Smooth muscle cell (in vitro differentiated cells): ENCODE results near the gene CCR6. TPM values are rescaled to one million over a fixed set of nuclear protein-coding genes. Genes with fewer than 3 reads are reported as not detected.
"Not testable (repeated sequence)": the region's sequence is repeated elsewhere in the genome, so short reads cannot be mapped to it uniquely, and the experiment has no call there.

Experiments
- DNase-seq: peaks from one replicate; lab custom pipeline; 2025; ENCODE audit not compliant: unreplicated experiment; lab: John Stamatoyannopoulos, UW
- H2AFZ ChIP-seq: fragments of 200-600 bp; sonication (generic); 2 replicates; pipeline ENCODE4 v1.6.0; 2016; ENCODE audit warnings: antibody characterized with exemption, low read depth, mild to moderate bottlenecking
- H3F3A ChIP-seq: fragments of 200-600 bp; sonication (generic); 2 replicates; pipeline ENCODE4 v1.6.0; 2017; ENCODE audit warnings: antibody characterized with exemption, low read depth
- H3K27ac ChIP-seq: fragments of 200-600 bp; sonication (generic); 2 replicates; pipeline ENCODE4 v1.5.1; 2016; ENCODE audit warnings: low read depth, mild to moderate bottlenecking
- H3K27me3 ChIP-seq: fragments of 200-600 bp; sonication (generic); 2 replicates; pipeline ENCODE4 v1.6.1; 2016; ENCODE audit warnings: low read depth, mild to moderate bottlenecking
- H3K36me3 ChIP-seq: fragments of 200-600 bp; sonication (generic); 2 replicates; pipeline ENCODE4 v1.5.1; 2016; ENCODE audit warnings: low read depth
- H3K4me1 ChIP-seq: fragments of 200-600 bp; sonication (generic); 2 replicates; pipeline ENCODE4 v1.5.1; 2016; ENCODE audit warnings: low read depth
- H3K4me2 ChIP-seq: fragments of 200-600 bp; sonication (generic); 2 replicates; pipeline ENCODE4 v1.6.0; 2016; ENCODE audit warnings: mild to moderate bottlenecking
- H3K4me3 ChIP-seq: fragments of 200-600 bp; sonication (generic); 2 replicates; pipeline ENCODE4 v1.5.1; 2016; ENCODE audit warnings: mild to moderate bottlenecking
- H3K79me2 ChIP-seq: fragments of 200-600 bp; sonication (generic); 2 replicates; pipeline ENCODE4 v1.6.0; 2016; ENCODE audit warnings: low read depth, mild to moderate bottlenecking
- H3K9ac ChIP-seq: fragments of 200-600 bp; sonication (generic); 2 replicates; pipeline ENCODE4 v1.6.0; 2016; ENCODE audit warnings: low read depth
- H3K9me3 ChIP-seq: fragments of 200-600 bp; sonication (generic); replicated peaks from 2 replicates; pipeline ENCODE4 v1.5.1; 2016; ENCODE audit warnings: low read depth
- H4K20me1 ChIP-seq: fragments of 200-600 bp; sonication (generic); 2 replicates; pipeline ENCODE4 v1.6.0; 2016; ENCODE audit warnings: low read depth
- CTCF ChIP-seq: fragments of 200-600 bp; sonication (generic); IDR thresholded peaks from 2 replicates; pipeline ENCODE4 v1.5.1; 2017; ENCODE audit warnings: borderline replicate concordance, mild to moderate bottlenecking, antibody characterized with exemption; ENCODE audit not compliant: insufficient read depth, poor library complexity, severe bottlenecking
- WGBS: methylation state at CpG from one replicate; pipeline ENCODE4 v1.1.7; 2016; ENCODE audit warnings: low lambda C conversion rate; 5-methylcytosine and 5-hydroxymethylcytosine counted together
- polyA plus RNA-seq: library from polyadenylated mRNA; unstranded; fragments of >200 nt; fragmentation: Nextera tagmentation; extraction: Ambion mirVana; gene quantifications from 2 replicates; pipeline ENCODE4 v1.2.1, GENCODE V29; 2016
- total RNA-seq: library from RNA; depleted of rRNA; stranded (reverse); fragments of >200 nt; gene quantifications from 2 replicates; pipeline ENCODE4 v1.2.3, GENCODE V29; 2014

The CCR6 gene
- total and polyA plus RNA-seq, 2 experiments from 2014 or later = not detected

DNA sequence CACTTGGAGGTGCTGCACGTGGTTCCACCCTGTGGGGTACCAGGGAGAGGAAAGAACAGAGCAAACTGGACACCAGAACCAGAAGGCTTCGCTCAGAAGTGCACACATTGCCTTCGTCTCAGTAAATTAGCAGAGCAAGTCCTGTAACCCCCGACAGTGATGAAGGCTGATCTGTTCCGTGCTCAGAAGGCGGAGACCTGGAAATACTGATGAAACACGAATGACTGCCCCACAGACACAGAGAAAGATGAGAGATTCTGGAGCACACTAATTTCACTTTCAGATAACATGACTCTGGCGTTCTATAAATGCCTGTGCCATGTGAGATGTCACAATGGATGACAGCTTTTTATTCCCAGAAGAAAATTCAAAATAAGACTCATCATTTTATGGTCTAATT is 44.2 kb upstream of the CCR6 start:
- Histone ChIP-seq H3K9ac (no peak overlapping the region), H3K36me3 (no peaks in the 10 kb centered on the region), H3K9me3 (no peaks in the 10 kb centered on the region), H3K27ac (no peak overlapping the region), H3K4me1 (peaks cover 3% of the 10 kb centered on the region), H3K4me3 (no peak overlapping the region), H3K79me2 (no peaks in the 10 kb centered on the region), H4K20me1 (no peaks in the 10 kb centered on the region), H3K4me2 (no peak overlapping the region), H3F3A (no peaks in the 10 kb centered on the region), H3K27me3 (peaks cover 4% of the 10 kb centered on the region), H2AFZ (no peak overlapping the region)
- no peak for DNase-seq
- WGBS = 87% methylated on average over 8 of the region's 8 CpGs
- no peak for TF ChIP-seq CTCF

GRCh38 chr6:167079853-167080297 is 43.0 kb upstream of the CCR6 start:
- Histone ChIP-seq H3K4me2 (no peak overlapping the region), H3K9me3 (no peaks in the 10 kb centered on the region), H3K79me2 (no peaks in the 10 kb centered on the region), H3K27me3 (peaks cover 4% of the 10 kb centered on the region), H3K9ac (no peak overlapping the region), H4K20me1 (no peaks in the 10 kb centered on the region), H3F3A (no peaks in the 10 kb centered on the region), H3K4me3 (no peak overlapping the region), H3K36me3 (no peaks in the 10 kb centered on the region), H2AFZ (no peak overlapping the region), H3K4me1 (peaks cover 3% of the 10 kb centered on the region), H3K27ac (no peak overlapping the region)
- TF ChIP-seq CTCF = no peak
- no peak for DNase-seq
- 87% methylated on average over 11 of the region's 11 CpGs for WGBS

DNA sequence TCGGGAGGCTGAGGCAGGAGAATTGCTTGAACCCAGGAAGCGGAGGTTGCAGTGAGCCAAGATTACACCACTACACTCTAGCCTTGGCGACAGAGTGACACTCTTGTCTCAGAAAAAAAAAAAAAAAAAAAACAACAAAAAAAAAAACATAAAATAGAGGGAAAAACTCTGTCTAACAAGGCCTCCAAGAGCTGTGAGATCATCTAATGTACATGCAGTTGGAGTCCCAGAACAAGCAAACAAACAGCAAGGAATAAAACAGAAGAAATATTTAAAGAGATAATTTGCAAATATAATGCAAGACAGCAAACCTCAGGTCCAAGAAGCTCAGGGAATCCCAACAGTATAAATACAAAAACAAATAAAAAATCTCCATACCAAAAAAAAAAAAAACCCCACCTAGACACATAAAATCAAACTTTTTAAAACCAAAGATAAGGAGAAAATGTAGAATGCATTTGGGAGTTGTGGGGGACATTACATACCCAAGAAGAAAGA is 35.0 kb upstream of the CCR6 start:
- Histone ChIP-seq H3K4me3 (no peak overlapping the region), H3K36me3 (no peaks in the 10 kb centered on the region), H3F3A (no peaks in the 10 kb centered on the region), H3K9ac (no peak overlapping the region), H3K27me3 (no peaks in the 10 kb centered on the region), H3K27ac (no peak overlapping the region), H3K4me2 (no peak overlapping the region), H3K79me2 (no peaks in the 10 kb centered on the region), H3K4me1 (no peaks in the 10 kb centered on the region), H4K20me1 (no peaks in the 10 kb centered on the region), H3K9me3 (no peaks in the 10 kb centered on the region), H2AFZ (no peak overlapping the region)
- TF ChIP-seq CTCF = no peak
- DNase-seq = no peak
- 95% methylated on average over 3 of the region's 3 CpGs for WGBS

DNA sequence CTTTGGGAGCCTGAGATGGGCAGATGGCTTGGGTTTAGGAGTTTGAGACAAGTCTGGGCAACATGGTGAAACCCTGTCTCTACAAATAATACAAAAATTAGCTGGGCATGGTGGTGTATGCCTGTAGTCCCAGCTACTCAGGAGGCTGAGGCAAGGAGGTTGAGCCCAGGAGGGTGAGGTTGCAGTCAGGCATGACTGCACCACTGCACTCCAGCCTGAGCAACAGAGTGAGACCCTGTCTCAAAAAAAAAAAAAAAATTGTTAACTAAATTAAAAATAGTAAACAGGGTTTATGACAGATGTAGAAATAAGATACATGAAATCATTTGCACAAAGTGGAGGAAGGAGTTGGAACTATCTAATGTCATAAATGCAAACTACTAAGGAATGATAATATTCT is 34.2 kb upstream of the CCR6 start:
- not testable (repeated sequence) for H3K9ac ChIP-seq, H3K27me3 ChIP-seq, H3K4me2 ChIP-seq, H3K27ac ChIP-seq, H3K9me3 ChIP-seq, H3K4me1 ChIP-seq, DNase-seq, H3F3A ChIP-seq, H3K79me2 ChIP-seq, H3K4me3 ChIP-seq, H3K36me3 ChIP-seq, H4K20me1 ChIP-seq, H2AFZ ChIP-seq
